Glomerular endothelial cell (primary cell): ENCODE results near the gene GCK. TPM values are rescaled to one million over a fixed set of nuclear protein-coding genes. Genes with fewer than 3 reads are reported as not detected.

ENCODE experiments used
- DNase-seq: peaks from one replicate; pipeline ENCODE4 v3.0.0-alpha.2; 2011; ENCODE audit warnings: low read depth, low spot score; ENCODE audit errors: extremely low read depth
- total RNA-seq: library from RNA; depleted of rRNA; stranded (reverse); fragments of >200 nt; gene quantifications from 2 replicates; pipeline ENCODE4 v1.2.3, GENCODE V29; 2015

The GCK gene
- total RNA-seq, 1 donor from 2014 or later, result 0.41 TPM

DNA sequence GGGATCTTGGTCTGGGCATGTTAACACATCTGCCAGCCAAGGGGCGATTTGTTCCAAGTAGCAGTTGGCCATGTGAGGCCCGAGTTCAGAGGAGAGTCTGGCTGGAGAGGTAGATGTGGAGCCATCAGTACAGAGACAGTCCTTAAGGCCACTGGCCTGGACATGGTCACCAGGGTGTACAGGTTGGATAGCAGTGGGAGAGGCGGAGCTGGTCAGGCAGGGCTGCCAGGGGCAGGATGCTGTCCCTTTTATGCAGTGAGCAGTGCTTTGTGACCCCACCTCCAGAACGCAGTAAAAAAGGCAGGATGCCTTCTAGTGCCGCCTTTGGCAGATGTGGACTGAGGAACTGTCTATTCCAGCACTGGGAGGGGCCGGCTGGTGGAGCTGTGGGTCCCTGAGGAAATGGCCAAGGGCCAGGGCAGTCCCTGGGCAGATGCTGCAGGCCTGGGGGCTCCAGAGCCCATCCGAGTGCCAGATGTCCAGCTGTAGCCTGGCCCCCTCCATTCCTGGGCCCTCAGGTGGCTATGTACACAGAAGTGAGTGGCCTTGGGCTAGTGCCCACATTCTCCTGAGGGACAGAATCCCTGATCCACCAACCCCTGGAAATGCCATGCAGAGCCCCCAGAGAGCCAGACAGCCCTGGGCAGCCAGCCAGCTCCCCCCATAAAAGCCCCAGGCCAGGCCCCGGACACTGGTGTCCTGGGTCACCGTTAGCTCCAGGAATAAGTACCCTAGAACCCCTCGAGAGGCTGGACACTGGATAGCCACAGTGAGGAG lies 31.0 kb downstream of the GCK start:
- DNase-seq, result no peak

DNA sequence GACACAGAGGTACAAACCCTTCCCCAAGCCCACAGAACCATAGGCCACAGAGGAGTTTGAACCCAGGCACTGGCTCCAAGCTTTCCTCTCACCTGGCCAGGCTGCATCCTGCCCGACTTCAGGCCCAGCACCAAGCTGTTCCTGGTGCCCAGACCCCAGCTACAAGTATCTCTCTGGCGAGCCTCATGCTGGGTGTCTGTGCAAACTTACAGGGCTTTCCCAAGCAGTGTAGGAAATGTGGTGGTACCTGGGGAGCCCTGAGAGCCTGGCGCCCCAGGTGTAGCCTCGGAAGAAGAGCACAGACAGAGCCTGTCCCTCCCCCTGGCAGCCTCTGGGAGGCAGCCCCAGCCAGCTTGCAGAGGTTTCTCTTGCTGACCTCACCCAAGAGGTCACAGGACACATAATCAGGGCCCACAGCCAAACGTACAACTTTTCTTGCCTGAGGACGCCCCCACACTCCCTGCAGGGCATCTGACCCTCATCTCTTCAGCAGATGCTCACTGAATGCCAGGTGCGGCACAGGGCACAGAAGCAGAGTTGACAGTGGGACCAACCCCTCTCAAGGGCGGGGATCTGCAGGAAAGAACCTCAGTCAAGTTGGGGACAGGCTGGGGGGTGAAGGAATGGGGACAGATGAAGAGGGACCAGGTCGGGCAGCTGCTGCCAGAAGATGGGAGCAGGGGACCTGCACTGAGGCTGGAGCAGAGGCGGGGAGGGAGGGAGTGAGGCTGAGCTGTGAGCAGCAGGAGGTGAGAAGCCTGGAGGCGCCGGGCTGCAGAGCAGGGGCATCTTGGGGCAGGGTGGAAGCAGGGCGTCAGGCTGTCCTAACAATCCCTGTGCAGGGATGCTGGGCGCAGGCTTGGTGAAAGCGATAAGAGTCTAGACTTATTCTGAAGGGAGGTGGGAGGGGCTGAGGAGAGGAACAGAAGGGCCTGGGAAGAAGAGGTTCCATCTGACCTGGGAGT lies 31.8 kb downstream of the GCK start:
- no peak for DNase-seq

DNA sequence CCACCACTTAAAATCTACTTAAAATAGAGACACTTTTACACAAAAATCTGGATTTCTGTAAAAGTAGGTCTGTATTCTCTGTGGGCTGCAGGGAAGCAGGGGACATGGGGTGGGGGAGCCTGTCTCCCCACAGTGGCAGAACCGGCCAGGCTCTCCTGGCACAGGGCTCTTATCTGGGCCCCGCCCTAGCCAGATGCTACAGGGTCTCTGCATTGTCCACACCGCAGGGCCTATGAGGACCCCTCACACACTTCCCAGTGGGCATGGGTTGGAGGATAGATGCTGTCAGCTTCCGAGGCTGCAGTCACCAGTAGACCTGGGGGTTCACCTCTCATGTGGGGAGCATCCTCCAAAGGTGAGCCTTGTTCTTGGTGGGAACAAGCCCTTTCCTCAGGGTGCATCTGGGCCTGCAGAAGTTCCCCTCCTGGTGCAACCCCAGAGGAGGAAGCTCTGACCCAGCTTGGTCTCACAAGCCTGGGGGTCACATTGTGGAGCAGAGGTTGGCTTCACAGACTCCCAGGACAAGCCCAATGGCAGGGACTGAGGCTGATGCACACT lies 32.7 kb downstream of the GCK start:
- DNase-seq, result no peak

DNA sequence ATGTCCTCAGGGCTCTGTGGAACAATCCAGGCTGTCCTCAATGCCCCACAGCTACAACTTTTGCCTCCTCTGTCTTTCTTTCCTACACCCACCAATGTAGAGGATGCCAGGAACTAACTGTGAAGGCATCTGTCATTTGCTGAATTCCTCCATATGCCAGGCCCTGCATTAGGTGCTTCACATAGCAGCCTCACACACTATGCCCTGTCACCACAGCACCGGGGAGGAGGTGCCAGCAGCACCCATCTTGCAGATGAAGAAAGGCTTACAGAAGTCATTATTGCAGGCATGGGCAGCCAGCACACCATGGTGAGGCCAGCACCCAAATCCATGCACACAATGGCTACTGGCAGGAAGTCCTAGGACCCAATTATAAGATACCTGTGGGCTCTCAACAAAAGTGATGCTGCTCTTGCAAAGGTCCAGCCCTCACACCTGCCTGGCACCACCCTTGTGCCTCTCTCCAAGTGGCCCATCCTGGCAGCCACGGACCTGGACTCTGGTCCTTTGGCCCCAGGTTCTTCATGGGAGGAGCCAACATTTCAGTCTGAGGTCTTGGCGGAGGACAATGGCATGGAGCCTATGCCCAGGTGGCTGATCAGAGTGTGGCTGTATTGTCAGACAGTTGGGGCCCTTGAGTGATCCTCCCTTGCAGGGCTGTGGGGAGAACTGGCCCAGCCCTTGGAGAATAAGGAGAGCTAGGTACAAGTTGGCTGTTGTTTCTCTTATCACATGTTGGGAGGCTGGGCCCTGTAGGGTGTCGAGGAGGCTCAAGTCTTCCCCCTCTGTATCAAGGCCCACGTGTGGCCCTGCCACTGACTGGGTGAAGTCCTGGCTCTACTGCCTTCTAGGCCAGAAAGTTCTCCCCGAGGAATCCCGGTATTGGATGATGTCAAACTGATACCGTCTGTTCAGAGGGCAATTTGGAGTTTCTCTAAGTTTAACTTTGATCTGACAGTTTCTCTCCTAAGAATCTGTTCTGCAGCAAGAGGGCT lies 33.8 kb downstream of the GCK start:
- DNase-seq, result no peak

DNA sequence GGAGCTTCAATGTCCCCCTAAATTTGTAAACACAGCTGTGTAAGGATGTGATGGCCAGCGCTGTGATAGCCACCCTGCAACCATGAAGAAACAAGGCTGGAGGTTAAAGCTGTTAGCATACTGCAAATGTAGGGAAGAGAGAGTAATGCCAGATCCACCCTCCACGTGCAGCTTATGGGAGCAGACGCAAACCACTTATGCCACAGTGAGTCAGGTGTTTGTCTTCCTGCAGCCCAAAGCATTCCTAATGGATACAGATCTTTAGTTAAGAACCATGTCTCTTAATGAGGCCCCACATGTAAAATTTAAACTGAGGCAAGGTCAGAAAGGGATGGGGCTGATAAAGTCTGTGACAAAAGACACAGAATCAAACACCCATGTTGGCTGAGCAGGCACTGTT lies 34.5 kb downstream of the GCK start:
- no peak for DNase-seq

DNA sequence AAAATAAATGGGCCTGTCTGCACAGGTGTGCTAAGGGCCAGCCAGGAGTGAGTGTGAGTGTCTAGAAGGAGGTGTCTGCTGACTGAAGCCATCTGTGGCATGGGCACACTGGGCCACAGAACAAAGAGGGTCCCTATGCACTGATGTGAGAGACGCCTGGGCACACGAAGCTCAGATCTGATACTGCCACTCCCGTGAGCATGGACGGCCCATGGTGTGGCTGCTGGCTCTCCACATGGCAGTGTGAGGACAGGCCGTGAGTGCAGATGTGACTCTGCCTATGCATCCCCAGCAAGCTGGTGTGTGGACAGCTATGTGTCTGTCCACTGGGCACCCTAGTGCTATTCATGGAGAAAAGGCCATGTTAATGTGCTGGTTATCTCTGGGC lies 35.3 kb downstream of the GCK start:
- DNase-seq, result no peak

DNA sequence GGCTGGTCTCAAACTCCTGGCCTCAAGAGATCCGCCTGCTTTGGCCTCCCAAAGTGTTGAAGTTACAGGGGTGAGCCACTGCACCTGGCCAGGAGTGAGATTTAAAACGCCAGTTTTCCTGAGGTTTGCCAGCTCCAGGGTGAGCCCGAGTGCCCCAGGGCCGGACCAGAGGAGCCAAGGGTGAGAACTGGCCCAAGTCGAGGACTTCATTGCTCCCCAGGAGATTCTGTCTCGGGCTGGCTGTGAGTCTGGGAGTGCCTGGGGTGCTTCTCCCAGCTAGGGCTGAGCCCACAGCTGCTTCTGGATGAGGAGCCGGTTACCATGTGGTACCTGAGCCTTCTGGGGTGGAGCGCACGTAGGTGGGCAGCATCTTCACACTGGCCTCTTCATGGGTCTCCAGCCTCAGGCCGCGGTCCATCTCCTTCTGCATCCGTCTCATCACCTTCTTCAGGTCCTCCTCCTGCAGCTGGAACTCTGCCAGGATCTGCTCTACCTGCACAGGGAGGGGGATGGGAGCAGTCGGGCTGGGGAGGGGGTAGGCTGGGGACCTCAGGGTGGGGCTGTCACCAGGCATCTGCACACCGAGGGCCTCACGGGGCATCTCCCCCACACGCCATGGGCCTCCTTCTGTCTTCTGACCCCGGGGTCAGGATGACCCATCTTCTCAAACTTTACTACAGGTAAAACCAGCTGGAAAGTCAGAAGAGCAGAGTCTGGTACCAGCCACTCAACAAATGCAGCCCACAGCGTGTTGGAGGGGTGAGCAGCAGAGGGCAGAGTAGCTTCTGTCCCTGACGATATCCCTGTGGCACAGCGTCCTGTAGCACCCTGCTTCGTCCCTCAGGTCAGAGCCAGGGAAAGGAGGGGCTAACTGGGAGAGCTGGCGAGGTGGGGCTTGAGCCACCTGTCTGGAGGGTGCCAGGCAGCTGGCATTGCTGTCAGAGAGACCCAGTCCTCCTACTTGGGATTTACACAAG lies 36.0 kb downstream of the GCK start:
- DNase-seq, result no peak

DNA sequence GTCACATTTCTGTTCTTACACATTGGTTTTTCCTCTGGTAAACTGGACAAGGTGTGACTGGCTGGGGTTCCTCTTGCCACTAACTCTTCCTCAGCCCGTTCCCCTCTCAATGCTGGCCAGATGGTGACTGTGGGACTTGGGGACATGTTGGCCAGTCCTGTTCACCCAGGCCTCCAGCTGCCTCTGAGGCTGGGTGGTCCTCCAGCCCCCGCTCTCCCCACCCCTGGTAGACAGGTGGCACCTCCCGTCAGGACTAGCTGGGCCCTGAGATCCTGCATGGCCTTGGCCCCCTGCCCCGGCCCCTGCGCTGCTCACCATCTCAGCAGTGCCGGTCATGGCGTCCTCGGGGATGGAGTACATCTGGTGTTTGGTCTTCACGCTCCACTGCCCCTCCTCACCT lies 37.3 kb downstream of the GCK start:
- no peak for DNase-seq

DNA sequence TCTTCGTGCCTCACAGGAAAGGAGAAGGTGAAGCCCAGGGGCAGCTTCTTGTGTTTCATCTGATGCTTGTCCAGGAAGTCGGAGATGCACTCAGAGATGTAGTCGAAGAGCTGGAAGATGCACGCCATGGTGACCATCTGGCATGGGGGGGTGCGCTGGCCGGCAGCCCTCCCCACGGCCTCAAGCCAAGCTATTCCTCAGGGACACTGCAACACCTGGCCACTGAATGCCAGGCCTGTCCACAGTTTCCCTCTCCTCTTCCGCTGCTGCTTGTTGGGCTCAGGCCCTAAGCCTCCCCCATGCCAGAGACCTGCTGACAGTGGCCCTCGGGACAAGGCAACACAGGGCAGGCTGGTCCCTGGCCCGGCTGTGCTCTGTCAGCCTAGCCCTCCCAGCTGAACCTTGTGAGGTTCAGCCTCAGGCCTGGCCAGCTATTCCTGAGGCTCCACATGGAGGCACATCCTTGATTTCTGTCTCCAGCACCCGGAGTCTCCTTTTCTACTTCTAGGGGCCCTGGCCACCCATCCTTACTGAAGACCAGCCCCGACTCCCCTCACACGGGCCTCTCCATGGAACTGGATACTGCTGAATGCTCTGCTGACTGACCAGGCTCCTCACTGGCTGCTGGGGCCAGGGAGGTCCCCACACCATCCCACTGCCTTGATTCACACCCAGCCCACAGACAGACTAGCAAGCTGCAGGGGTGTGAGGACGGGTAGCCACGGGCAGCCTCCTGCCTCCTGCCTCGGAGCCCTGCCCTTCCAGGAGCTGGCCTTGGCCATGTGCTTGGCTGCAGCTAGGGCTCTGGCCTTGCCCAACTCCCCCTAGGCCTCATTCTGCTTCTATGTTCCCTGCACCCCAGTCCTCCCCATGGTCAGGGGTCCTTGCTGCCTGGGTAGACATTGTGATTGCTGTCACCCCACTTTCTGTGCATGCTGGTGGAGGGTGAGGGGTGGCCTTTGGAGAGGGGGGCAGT lies 38.0 kb downstream of the GCK start:
- DNase-seq, result no peak

DNA sequence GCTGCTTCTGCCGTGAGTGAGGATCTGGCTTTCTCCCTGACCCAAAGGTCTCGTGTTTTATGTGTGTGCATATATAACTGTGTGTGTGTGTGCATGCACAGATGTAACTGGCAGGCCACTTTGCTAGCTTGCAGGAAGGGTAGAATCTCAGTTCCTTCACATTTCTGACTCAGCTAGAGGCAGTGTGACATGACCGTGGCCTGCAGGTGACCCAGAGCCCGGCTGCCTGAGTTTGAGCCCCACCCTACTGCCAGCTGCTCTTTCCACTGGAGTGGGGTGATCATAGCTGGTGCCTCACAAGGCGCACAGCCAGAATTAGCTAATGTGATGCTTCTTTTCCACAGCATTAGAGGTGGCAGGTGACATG lies 38.8 kb downstream of the GCK start:
- no peak for DNase-seq

DNA sequence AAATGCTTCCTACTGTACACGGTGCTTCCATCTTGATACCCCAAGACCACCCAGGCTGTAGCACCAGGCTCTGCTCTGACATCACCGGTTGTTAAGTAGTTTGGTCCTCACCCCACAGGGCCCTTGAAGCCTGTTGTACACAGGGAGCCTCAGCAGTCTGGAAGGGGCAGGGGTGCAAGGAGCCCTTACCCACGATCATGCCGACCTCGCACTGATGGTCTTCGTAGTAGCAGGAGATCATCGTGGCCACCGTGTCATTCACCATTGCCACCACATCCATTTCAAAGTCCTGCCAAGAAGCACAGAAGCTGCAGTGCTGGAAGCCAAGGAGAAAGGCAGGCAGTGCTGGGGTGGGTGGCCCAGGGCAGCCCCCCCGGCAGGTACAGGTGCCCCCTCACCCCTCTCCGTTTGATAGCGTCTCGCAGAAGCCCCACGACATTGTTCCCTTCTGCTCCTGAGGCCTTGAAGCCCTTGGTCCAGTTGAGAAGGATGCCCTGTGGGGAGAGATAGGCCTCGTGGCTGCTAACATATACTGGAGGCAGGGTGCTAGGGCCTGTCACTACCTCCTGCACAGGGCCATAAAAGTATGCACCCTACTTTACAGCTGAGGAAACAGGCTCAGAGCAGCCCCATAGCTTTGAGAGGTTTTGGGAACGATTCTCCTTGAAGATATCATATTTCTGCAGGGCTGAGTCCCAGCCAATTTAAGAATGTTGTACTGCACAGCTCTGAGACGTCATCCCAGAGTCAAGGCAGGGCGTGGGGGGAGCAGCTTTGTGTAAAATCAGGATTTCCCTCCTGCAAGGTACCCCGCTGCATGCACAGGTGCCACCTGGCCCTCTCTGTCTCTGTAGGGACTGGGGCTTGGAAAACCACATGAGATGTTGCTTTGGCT lies 39.4 kb downstream of the GCK start:
- DNase-seq, result no peak

DNA sequence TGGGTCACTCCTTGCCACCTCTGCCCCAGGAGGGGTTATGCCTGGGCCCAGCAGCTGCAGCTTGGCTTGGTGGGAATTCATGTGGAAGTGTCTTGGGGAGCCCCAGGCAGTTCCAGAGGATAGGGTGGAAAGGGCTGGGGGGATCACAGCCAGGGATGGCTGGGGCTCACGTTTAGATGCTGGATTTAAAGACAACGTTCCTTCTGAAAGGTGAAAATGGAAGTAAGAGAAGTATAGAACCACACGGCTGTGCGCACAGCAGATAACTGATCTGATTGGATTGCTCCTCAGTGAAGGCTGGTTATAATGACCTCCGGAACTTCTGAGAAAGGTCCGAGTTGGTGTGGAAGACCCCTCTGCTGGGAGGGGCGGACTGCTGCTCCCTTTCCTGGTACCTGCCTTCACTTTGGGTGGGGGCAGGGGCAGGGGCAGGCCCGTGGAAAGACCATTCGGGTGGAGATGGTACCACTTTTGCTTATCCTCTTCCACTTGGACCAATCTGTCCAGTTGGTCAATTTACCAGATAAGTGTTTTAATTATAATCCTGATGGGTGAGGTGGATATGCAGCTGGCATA lies 40.2 kb downstream of the GCK start:
- DNase-seq, result no peak

DNA sequence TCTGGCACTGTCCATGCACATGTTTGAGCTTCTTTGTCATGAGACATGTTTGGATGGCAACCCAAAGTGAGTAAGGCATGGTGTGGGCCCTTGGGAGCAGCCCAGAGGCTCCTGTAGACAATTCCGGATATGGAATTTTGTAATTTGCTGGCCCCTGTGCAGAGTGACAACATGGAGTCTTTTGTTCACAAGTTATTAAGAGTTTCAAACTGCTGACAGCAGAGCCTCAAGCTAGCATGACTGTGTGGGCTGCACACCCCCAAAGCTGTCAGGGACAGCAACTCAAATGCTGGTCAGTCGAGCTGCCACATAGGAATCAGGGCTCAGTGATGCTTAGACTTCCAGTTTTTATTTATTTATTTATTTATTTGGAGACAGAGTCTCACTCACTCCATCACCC lies 41.1 kb downstream of the GCK start:
- DNase-seq, result no peak

DNA sequence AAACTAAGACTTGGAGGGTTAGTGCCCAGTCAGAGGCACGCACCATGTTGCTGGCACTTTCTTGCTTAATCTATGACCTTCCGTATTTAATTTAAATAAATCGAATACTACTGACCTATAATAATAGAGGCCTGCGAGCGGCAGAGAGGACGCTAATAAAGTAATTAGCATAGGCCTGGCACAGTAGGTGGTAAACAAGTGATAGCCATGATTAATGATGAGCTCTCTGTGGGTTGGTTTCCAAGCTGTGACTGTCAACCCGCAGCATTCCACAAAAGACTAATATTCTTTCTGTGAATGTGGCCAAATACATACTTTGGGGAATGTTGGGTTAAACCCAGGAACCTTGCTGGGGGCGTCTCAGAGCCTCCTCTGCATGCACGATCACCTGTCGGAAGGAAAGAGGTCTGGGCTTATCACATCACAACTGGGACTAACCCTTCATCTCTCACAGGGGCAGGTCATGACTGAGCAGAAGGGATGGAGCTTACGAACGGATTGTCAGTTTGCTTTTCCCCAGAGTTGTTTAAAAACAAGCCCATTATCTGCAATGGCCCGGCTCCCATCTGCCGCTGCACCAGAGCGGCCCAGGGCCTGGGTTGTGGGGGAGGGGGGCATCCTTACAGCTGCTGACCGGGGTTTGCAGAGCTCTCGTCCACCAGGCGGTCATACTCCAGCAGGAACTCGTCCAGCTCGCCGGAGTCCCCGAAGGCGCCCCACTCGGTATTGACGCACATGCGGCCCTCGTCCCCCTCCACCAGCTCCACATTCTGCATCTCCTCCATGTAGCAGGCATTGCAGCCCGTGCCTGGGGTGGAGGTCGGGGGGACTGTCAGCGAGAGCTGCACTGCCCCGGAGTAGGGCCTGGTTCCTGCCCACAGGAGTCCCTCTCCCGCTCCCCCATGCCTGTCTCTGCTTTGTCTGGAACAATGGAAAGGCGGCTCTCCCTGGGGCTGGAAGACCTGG lies 41.9 kb downstream of the GCK start:
- DNase-seq, result no peak
